Right renal pelvis (tissue), 4 donors: ENCODE data around the gene TMEM108. TPM values are rescaled to one million over a fixed set of nuclear protein-coding genes. Genes with fewer than 3 reads are reported as not detected.

ENCODE experiments used
- DNase-seq, 4 donors: peaks; one replicate each; pipeline ENCODE4 v3.0.0-alpha.2; 2013; ENCODE audit warnings: low read depth in 4 of 4, low spot score in 3 of 4, missing footprints in 1 of 4
- polyA plus RNA-seq, 4 donors: library from polyadenylated mRNA; unstranded; fragments of 120-200 nt; gene quantifications; one replicate each; pipeline ENCODE4 v1.2.1, GENCODE V29; 2013; ENCODE audit not compliant: insufficient read length in 4 of 4

Gene TMEM108
- polyA plus RNA-seq, 4 donors, result 2.2 to 3.3 (median 2.9) TPM

DNA sequence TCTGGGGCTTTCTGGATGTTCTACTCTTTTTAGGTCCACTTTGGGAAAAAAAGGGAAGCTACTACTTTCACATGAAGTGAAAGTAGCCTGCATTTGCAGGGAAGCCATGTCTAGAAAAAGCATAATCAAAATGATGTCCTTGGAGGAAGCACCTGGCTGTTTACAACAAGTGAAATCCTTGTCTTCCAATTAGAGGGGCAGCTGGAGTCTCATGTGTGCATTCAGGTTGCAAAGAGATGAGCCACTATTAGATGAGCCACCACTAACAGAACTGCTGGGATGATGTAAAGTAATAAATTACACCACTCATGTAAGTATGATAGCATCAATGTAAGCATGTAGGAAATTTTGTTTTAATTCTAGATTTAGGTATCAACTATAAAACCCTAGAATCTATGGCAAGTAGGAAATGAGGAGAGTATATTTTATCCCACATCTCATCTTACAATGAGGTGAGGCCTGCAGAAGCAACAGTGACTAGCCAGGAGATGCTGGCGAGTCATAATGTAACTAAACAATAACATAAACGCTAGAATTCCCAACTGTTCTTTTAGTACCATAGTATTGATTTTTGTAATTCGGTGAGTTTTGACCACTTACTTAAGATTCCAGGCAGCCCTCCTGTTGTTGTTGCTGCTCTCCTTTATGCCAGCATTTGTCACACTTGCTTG lies 75.9 kb downstream of the TMEM108 start:
- DNase-seq, result no peak

DNA sequence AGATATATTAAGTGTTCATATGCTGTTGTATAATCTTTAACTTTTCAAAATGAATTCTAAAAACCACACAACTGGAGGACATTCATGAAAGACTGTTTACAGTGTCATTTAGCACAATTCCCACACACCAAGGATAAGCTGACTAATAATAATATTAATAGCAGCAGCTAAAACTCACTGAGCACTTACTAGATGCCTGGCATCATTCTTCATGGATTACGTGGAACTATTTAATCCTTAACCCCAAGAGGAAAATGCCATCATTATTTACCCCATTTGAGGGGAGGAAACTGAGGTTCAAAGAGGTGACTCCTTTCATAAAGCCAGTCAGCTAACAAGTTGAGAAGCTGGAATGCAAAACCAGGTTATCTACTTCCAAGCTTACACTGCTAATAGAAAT lies 77.0 kb downstream of the TMEM108 start:
- DNase-seq, result no peak

DNA sequence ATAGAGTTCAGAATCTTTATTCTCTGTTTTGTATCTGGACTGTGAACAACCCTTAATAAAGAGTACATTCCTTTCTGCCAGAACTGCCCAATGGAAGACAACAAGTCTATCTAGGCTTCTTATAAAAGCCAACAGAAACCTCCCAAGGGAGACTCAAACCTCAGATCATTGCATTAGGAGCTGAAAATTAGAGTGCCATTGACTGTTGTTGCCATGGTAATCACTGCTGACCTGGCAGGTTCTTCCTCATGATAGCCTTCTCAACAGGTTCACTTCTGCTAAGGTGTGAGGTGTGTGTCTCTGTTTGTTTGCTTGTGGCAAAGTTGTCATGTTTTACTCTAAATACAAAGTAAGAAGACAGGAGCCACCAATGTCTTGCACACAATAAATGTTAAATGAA lies 79.2 kb downstream of the TMEM108 start:
- DNase-seq, result no peak

DNA sequence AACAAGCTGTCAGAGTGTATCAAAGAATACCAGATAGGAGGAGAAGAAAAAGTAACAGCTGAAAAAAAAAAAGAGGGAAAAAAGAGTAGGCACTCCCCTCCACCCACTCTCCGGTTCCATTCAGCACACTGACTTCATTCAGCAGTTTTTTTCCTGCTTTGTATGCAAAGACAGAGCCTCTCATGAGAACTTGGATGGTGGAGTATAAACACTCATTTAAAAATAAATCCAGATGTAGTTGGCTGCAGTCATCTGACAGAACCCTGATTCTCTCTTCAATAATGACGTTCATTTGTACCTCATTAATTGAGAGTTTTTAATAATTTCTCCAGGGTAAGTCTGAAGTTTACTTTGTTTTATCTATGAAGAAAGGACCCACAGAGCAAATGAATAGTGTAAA lies 81.0 kb downstream of the TMEM108 start:
- DNase-seq, result no peak

DNA sequence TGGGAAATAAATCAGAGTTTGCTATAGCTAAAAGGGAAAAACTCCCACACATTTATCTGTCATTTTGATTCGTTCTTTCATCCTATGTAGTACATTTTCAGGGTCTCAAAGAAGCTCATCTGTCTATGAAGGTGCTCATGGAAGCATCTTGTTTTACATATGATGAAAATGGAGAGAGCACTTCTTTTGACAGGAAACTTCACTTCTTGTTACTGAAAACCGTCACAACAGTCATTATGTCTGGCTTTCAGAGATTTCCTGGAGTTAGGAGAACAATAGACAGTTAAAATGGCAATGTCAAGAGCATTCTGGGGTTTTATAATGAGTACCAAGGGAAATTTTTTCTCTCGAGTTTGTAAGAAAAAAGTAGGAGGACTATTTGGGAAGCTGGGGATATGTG lies 83.3 kb downstream of the TMEM108 start:
- DNase-seq, result no peak

DNA sequence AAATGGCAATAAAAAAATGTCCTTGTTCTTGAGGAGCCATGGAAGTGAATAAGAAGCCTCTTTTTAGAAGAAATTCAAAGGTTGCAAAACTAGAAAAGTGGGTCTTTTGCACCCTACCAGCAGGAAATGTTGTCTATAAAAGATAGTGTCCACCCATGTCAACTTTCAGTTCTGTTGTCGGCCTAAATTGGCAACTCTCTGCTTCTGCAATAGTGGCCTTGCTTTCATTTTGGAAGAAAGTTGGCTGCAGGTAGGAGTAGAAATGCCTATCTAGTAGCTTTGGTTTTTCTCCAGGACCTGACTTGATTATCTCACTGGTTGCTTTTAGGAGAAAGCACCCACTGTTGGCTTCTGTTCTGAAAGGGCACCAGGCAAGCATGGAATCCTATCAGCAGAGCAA lies 85.4 kb downstream of the TMEM108 start:
- no peak for DNase-seq

DNA sequence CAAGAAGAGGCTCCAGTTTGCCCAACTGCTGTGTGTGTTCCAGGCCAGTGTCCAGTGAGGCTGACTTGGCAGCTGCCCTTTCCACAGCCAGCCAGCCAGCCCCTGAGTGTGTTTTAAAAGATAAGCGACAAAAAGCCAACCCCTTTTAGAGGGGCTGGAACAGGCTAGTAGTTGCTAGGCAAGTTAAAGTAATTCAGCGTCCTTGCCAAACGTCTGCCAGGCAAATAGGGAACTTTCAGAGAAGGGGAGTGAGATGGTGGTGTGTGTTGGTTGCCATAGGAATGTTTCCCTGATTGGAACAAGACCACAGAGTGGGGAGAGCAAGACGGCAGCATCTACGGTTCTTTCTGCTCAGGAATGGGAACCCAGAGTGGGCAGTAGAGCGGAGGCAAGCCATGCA lies 86.3 kb downstream of the TMEM108 start:
- DNase-seq, result no peak

DNA sequence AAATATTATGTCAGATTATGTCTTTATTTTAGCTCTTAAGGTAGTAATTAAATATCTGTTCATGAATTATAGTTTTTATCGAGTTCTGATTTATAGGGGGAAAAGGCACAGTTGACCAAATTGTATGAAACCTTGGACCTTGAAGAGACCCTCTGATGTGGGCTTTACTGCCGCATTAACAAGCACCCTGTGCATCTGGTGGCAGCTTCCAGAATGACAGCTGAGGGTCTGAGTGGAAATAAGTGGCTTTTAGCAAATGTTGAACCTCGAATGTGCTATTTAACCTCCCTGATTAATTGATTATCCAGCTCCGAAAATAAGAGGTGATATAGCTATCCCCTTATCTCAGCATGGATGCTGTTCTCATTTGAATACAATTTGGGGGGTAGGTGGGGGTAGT lies 87.0 kb downstream of the TMEM108 start:
- DNase-seq, result no peak

DNA sequence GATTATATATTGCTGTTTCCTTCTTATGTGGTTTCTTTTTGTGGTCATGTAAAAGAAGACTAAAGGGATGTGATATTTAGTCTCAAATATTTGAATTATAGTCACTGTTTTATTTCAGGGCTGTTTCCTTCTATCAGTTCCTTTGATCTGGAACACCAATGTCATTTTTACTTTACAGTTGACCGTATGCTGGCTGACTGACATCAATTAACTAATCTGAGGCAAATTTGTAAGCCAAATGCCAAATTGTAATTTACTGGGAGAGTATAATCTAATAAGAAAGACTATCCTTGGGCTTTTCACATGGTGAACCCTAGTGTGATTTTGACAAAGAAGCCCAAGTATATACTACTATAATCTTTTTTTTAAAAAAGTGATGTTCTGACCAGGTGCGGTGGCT lies 87.6 kb downstream of the TMEM108 start:
- no peak for DNase-seq

DNA sequence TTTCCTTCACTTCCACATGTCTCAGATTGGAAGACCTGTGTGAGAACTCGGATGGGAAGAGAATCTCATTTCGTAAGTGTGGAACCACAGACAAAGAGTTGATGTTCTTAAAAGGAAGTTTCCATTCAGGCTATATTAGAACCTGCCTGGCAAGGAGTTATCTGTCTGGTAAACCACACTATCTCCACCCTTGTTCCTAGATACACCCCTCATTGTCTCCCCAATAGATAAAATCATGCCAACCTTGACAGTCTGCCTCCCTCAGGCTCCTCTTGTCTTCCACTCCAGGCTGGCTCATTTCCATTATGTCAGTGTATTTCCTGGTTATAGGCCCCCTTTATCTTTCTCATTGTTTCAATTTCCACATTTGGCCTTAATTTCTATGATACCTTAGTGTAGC lies 89.2 kb downstream of the TMEM108 start:
- no peak for DNase-seq

DNA sequence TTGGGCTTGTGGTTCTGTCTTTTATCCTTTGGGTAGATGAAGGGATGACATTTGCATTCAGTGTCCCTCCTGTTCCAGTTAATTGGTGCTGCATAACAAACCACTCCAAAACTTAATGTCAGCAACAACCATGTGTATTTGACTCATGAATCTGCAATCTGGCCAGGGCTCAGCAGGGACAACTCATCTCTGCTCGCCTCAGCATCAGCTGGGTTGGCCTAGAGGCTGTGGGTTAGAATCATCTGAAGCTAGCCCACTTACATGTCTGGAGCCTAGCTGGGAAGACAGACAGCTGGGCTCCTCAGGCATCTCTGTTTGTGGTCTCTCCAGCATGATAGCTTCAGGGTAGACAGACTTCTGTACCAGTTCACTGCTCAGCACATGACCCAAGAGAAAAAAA lies 92.0 kb downstream of the TMEM108 start:
- no peak for DNase-seq

DNA sequence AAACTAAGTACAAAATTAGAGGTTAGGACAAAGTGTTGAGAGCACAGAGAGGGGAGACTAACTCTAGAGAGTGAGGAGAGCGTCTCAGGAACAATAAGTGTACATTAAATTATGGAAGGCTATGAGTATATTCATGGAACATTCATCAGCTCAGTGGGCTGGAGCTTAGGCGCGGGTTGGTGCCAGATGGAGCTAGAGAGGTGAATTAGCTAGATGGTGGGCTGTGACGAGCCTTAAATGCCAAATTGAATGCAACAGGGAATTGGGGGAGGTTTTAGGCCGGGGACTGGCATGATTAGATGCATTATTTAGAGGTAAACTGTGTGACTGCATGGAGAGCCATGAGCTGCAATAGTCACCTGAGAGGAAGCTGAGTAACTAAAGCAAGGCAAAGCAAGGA lies 97.1 kb downstream of the TMEM108 start:
- no peak for DNase-seq

DNA sequence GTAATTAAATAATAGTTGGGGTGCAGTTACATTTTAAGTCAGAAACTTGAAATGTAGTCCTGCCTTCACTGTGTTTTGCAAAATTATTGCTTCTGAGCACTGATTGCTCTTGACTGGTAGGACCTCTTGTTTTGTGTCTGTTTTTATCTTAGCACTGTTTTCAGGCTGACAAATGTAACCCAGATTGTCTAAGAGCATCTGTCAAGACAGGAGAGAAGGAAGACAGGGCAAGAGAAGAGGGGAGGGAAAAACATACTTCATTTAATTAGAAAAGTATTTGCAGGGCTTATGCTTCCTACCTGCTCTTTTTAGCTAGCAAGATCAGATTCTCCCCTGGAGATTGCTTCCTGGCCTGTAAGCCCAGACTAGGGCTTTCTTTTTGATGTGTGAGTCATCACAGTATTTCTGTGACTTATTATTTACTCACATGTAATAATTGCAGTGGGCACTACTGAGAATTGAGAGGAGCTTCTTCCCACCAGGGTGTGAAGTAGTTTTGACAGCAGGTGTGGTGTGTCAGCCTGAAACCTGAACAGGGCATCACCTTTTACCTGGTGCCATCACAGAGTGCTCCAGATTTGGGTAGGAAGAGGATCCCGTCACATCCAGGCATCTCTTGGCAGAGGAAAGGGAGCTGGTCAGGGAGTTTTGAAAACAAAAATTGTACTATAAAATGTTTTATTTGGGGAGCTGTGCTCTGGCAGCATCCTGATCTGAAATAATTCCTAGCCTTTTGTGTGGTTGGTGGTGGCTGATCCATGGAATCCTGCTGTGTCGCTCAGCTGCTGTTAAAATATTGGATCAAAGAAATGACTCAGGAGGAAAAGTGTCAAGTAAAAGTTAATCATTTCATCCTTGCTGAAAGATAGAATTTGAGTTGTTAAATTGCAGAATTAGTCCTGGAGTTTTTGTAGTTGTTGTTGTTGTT lies 98.2 kb downstream of the TMEM108 start:
- DNase-seq, result no peak

DNA sequence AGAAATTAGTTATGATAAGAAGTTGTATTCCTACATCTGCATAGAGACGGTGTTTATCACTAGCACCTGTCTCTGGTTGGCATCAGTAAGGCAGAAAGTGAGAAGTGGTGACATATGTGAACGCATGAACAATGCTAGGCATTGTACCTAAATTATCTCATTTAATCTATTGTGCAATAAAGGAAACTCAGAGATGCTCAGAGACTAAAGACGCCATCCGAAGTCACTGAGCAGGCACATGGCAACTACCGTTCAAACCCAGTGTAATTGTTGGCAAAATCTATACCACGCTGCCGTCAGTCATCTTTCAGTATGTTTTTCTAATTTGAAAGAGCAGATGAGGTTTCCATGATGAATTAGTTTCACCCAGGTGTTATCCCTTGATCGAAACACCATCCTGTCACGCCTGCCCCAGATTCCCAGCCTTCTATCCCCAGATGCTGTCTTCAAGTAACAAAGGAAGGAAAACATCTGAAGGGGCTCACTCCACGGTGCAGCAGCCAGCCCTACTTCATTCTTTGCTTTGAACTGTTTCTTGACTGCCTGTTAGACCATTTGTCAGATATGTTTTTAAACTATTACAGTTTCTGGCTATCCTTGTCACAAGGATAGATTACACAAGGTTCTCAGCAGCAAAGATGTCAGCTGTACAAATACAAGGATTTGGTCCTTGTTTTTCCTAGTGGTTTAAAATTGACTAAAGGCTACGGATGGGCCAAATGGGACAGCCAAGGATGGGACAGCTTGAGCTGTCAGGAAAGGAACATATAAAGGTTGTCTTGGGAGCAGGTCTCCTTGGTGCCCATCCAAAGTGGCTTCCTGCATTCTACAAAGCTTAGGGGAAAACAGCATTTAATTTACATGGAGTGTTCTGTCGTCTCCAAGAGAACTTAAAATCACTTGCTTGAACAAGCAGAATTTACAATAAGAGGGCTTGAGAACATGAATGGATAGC lies 99.1 kb downstream of the TMEM108 start:
- DNase-seq, result no peak

DNA sequence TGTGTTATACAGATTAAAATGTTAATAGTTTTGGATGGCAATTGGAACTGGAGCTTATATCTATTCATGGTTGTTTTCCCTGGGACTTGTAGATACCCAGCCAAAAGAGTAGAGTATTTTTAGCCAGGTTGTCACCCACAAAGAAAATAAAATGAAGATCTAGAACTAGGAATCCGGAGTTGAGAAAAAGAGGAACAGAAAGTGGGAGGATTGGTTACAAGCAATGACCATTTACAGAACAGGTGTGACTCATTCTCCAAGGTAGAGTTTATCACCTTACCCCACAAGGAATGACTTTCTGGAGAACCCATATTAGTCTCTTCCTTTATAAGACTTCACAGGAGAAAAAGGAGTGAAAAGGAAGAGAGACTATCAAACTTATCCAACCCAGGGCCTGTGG lies 99.8 kb downstream of the TMEM108 start:
- DNase-seq, result no peak

DNA sequence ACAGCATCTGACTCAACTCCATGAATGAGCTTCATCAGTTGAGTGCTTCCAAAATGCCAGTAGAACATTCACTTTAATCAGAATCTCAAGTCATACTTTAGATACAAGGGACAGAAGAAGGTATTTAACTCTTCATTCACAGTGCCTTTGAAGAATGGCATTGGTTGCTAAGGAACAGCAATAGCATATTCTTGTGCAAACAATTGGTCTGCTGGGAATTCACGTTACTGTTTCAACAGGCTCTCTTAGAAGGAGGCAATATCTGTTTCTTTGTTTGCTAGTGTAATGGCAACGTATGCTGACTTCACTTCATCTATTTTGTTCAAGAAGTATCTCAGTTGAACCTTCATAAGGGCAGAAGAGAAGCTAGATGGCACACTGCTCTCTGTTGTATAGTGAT lies 113.9 kb downstream of the TMEM108 start:
- no peak for DNase-seq

DNA sequence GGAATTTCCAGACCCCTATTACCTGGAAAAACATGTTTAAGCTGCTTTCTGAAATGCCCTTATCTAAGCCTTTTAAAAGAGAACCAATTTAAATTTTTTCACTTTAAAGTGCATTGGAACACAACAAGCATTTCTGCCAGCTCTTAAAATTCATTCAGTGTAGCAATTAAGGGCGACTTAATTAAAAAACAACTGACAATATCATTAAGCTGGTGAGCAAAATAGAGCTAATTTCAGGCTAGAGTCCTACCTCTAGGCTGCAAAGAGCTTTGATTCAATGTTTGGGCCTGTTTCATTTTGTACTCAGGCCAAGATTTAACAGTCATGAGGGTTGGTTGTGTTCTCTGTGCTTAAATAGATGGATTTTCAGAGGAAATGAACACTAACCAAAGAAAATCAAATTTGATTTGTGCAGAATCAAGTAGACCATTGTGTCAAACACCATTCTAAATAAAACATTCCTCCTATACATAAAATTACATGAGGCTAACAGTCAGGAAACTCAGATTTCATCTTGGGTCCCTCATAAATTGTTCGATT lies 114.6 kb downstream of the TMEM108 start:
- DNase-seq, result no peak

DNA sequence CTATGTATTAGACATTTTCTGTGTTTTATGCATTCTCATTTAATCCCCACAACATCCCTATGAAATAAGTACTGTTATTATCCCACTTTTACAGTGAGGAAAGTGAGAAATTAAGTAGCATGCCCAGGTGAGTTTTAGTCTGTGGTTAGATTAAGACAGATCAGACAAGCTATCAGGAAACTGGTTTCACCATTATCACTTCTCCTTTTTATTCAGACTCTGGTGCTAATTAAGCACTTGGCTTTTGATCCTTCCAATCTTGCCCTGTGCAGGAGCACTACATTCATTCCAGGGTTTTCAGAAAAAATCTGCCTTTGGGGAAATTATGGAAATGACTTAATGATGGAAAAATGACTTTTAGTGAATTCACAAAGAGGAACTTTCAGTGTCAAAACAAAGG lies 115.2 kb downstream of the TMEM108 start:
- DNase-seq, result no peak

DNA sequence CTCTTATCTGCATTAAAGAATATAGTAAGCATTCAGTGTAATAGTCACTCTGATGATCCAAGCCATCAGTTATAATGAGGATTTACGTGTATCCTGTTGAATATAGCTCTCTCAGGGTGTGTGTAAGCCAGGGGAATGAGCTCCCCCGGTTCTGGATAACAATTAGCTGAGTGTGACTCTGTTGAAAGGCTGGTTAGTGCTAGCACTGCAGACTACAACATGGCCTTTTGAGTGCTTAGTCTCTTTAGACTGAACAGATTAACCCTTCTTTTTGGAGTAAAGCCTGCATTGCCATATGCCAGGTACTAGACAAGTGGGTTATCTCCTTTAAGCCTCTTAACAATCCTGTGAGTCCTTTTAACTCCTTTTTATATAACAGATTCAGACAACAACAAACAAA lies 119.5 kb downstream of the TMEM108 start:
- no peak for DNase-seq

DNA sequence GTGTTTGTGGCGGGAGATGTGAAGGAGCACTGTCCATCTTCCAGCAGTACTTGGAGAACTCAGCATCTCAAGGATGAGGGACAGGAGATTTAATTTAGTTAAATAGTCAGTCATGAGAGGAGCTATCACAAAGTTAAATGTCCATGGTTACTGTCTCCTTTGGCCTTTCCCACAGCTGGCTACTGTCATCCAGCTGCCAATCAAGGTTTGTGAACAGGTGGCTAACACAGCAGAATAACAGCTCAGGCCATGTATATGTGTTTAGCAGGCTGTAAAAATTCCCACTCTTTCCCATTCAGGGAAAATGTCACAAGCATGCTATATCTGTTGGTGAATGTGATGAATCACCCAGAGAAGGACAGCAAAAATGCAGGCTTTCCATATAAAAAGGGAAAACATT lies 120.5 kb downstream of the TMEM108 start:
- no peak for DNase-seq
